ENCODE results near the gene IGSF21. TPM values are rescaled to one million over a fixed set of nuclear protein-coding genes. Genes with fewer than 3 reads are reported as not detected.

IGSF21 gene
- polyA plus RNA-seq, 1 experiment: not detected

DNA sequence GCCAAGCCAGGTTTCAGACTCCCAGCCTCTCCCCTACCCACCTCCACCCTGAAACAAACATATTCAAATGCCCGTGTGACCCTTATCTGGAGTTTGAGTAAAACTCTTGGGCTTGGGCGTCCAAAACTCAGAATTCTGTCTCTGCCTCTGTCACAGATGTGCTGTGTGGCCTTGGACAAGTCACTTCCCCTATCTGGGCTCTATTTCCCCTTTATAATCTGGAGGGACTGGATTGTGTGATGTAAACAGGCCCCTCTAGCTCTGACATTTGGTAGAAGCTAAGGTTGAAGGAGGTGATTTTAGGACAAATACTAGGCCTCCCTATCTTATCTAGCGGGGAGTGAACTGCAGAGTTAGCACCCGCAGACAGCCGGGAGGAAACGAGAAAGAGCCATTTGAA is 67.5 kb downstream of the IGSF21 start:
- Histone ChIP-seq H3K27me3 (ENCODE audit: control insufficient read depth, insufficient read depth, low read length) (peaks cover 3% of the 10 kb centered on the region), H3K27ac (ENCODE audit: low read depth, low read length) (no peak overlapping the region), H3K9me3 (ENCODE audit: control insufficient read depth, insufficient read depth, low read length) (no peaks in the 10 kb centered on the region), H3K4me3 (ENCODE audit: low read depth, low read length) (no peak overlapping the region)
- ChIA-PET CTCF (no interaction called here), POLR2A (no interaction called here)
- TF ChIP-seq, protein P1, sequence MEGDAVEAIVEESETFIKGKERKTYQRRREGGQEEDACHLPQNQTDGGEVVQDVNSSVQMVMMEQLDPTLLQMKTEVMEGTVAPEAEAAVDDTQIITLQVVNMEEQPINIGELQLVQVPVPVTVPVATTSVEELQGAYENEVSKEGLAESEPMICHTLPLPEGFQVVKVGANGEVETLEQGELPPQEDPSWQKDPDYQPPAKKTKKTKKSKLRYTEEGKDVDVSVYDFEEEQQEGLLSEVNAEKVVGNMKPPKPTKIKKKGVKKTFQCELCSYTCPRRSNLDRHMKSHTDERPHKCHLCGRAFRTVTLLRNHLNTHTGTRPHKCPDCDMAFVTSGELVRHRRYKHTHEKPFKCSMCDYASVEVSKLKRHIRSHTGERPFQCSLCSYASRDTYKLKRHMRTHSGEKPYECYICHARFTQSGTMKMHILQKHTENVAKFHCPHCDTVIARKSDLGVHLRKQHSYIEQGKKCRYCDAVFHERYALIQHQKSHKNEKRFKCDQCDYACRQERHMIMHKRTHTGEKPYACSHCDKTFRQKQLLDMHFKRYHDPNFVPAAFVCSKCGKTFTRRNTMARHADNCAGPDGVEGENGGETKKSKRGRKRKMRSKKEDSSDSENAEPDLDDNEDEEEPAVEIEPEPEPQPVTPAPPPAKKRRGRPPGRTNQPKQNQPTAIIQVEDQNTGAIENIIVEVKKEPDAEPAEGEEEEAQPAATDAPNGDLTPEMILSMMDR (IDR thresholded peaks at IDR 0.05; ENCODE audit: low read depth, low read length): no peak
- no peak for DNase-seq (ENCODE audit: low read depth, low spot score)

DNA sequence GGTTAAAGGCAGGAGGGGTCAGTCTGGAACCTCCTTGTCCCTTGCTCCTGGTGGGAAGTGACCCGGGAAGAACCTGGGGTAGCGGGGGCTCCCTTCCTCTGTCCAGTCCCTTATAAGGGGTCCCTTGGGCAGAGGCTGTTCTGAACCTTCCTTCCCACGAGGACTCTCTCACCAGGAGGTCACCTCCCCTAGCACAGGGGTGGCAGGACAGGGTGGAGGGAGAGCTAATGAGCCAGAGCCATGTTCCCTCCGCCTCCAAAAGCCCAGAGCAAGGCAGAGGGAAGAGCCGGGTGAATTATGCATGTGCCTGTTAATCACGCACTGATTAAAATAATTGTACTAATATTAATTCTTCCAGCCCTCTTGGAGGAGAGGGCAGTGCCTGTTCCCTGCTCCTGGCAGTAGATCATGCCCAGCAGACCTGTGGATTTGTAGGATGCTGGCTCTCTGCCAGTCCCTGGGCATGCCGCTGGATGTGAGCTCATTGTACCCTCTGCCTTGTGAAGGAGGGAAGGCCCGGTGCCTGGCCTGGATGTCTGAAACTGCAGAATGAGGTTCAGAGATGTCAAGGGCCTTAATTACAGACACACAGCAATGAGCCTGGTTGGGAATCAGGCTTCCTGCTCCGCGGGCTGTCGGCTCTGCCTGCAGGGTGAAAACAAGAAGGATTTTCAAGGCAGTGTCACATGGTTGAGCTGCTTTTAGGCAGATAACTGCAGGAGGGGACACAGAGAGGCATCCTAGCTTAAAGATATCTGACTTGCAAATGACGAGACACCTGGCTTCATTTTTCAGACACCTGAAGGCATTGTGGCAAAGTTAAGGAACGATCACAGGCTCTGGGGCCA is 68.2 kb downstream of the IGSF21 start:
- no peak for DNase-seq (ENCODE audit: low read depth, low spot score)
- TF ChIP-seq, protein P1 (IDR thresholded peaks at IDR 0.05; ENCODE audit: low read depth, low read length): no peak
- ChIA-PET POLR2A (no interaction called here), CTCF (no interaction called here)
- peaks cover 3% of the 10 kb centered on the region for H3K27me3 ChIP-seq (ENCODE audit: control insufficient read depth, insufficient read depth, low read length)
- no peak overlapping the region for H3K4me3 ChIP-seq (ENCODE audit: low read depth, low read length)
- no peak overlapping the region for H3K27ac ChIP-seq (ENCODE audit: low read depth, low read length)
- no peaks in the 10 kb centered on the region for H3K9me3 ChIP-seq (ENCODE audit: control insufficient read depth, insufficient read depth, low read length)

DNA sequence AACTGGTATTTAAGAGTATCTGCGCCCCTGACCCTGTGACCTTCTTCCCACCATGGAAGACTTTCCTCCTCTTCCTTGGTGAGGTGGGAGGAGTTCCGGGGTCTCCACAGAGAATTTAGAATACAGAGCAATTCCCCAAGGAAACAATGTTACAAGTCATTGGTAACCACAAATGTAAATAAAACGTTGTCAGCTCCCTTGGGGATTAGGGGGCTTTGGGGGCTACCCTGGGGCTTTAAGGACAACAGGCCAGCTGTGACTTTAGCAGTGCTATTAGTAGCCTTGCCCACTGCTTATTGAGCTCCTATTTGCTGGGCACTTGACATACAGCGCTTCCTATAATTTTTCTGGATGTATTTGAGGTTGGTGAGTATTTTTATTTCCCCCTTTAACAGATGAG is 69.0 kb downstream of the IGSF21 start:
- DNase-seq (ENCODE audit: low read depth, low spot score): no peak
- ChIA-PET POLR2A (no interaction called here), CTCF (no interaction called here)
- Histone ChIP-seq H3K27ac (ENCODE audit: low read depth, low read length) (no peak overlapping the region), H3K4me3 (ENCODE audit: low read depth, low read length) (no peak overlapping the region), H3K27me3 (ENCODE audit: control insufficient read depth, insufficient read depth, low read length) (peaks cover 3% of the 10 kb centered on the region), H3K9me3 (ENCODE audit: control insufficient read depth, insufficient read depth, low read length) (no peaks in the 10 kb centered on the region)
- TF ChIP-seq, protein P1 (IDR thresholded peaks at IDR 0.05; ENCODE audit: low read depth, low read length): no peak

DNA sequence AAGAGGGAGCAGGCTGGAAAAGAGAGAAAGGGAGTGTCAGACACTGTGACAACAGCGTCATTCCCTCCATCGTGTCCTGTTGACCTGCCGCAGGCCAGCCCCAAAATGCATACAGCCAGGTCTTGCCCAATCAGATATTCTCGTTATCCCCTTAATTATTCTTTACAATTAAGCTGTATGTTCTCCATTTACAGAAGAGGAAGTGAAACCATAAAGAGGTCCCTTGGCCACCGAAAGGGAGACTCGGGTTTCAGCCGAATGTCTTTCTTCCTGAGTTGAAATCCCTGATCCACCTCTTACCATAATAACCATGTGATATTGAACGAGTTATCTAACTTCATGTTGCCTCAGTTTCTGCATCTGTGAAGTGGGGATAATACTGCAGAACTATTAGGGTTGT is 70.5 kb downstream of the IGSF21 start:
- H3K27me3 ChIP-seq (ENCODE audit: control insufficient read depth, insufficient read depth, low read length): peaks cover 3% of the 10 kb centered on the region
- DNase-seq (ENCODE audit: low read depth, low spot score): no peak
- H3K4me3 ChIP-seq (ENCODE audit: low read depth, low read length): no peak overlapping the region
- H3K27ac ChIP-seq (ENCODE audit: low read depth, low read length): no peak overlapping the region
- CTCF ChIA-PET: no interaction called here
- POLR2A ChIA-PET: no interaction called here
- H3K9me3 ChIP-seq (ENCODE audit: control insufficient read depth, insufficient read depth, low read length): no peaks in the 10 kb centered on the region
- TF ChIP-seq, protein P1 (IDR thresholded peaks at IDR 0.05; ENCODE audit: low read depth, low read length): no peak

DNA sequence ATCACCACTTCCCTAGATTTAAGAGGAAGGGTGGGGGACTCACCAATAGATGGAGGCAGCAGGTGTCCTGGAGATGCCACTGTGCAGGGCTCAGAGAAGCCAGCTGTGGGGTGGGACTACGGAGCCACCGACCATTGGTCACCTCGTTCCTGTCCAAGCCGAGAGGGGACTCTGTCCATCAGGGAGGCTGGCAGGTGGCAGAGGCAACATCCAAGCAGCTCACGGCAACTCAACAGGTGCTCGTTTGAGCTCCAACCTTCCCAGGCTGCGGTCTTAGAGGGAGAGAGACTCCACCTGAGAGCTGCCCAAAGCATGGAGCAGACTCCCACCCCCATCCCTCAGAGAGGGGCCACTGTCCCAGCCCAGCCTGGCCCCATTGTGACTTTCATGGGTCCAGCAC is 71.4 kb downstream of the IGSF21 start:
- DNase-seq (ENCODE audit: low read depth, low spot score): no peak
- POLR2A ChIA-PET: no interaction called here
- Histone ChIP-seq H3K27me3 (ENCODE audit: control insufficient read depth, insufficient read depth, low read length) (peaks cover 3% of the 10 kb centered on the region), H3K9me3 (ENCODE audit: control insufficient read depth, insufficient read depth, low read length) (no peaks in the 10 kb centered on the region), H3K4me3 (ENCODE audit: low read depth, low read length) (no peak overlapping the region), H3K27ac (ENCODE audit: low read depth, low read length) (no peak overlapping the region)
- TF ChIP-seq, protein P1 (IDR thresholded peaks at IDR 0.05; ENCODE audit: low read depth, low read length): no peak
- CTCF ChIA-PET: no interaction called here
